ENCODE results near the gene TP63.

DNA sequence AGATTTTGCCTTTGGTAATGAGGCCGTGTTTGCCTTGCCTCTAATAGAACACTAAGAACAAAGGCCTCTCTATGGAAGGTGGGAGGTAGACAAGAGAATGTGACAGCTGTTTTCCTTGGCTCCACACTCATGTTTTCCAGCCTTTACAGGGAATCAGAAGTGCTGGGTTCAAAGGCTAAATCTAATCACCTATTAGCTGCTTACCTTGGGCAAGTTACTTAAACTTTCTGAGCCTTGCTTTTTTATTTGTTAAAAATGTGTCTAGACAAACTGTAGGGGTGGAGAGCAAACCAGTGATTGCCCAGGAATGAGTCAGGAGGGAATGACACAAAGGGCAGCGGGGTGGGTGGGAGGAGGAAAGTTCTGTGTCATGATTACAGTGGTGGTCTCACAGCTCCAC is 310.5 kb downstream of the TP63 start:
- TF ChIP-seq, protein P1, sequence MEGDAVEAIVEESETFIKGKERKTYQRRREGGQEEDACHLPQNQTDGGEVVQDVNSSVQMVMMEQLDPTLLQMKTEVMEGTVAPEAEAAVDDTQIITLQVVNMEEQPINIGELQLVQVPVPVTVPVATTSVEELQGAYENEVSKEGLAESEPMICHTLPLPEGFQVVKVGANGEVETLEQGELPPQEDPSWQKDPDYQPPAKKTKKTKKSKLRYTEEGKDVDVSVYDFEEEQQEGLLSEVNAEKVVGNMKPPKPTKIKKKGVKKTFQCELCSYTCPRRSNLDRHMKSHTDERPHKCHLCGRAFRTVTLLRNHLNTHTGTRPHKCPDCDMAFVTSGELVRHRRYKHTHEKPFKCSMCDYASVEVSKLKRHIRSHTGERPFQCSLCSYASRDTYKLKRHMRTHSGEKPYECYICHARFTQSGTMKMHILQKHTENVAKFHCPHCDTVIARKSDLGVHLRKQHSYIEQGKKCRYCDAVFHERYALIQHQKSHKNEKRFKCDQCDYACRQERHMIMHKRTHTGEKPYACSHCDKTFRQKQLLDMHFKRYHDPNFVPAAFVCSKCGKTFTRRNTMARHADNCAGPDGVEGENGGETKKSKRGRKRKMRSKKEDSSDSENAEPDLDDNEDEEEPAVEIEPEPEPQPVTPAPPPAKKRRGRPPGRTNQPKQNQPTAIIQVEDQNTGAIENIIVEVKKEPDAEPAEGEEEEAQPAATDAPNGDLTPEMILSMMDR (IDR thresholded peaks at IDR 0.05), result no peak
- no peak for TF ChIP-seq POLR2A (IDR thresholded peaks at IDR 0.05)
